HepG2 (cell line): ENCODE data around the gene FHIP2A. TPM values are rescaled to one million over a fixed set of nuclear protein-coding genes. Genes with fewer than 3 reads are reported as not detected.

Experiments
- ATAC-seq: fragments of 200-7000 bp; cut with Tn5 transposase; 3 replicates; pipeline ENCODE4 v1.9.1; 2020; ENCODE audit warnings: mild to moderate bottlenecking, moderate library complexity
- BruUV-seq: library from RNA; stranded (reverse); fragments of 400-500 nt; replicated peaks from 2 replicates; lab custom pipeline; 2021; lab: Mats Ljungman, UMichigan
- CTCF ChIA-PET: fragments of 300-600 bp; formaldehyde crosslinking; extraction: SDS; loops from one replicate; lab custom pipeline; 2021; ENCODE audit warnings: low total read pairs, inconsistent platforms, low intra/inter-chr PET ratio; lab: Yijun Ruan, JAX
- POLR2A ChIA-PET: fragments of 350-600 bp; sonication (Branson Sonifier 250); formaldehyde crosslinking; loops from one replicate; lab custom pipeline; 2020; ENCODE audit warnings: antibody characterized with exemption, inconsistent platforms; lab: Yijun Ruan, JAX
- DNase-seq: peaks from one replicate; pipeline ENCODE4 v3.0.0-alpha.2; 2015; ENCODE audit warnings: low spot score
- FAIRE-seq: peaks from 3 replicates; lab custom pipeline; 2011; peaks lifted over from hg19 to GRCh38; lab: Jason Lieb, UNC
- H2AFZ ChIP-seq: one replicate; pipeline ENCODE4 v1.6.1; 2011; ENCODE audit warnings: low read length, inconsistent platforms
- H3K27ac ChIP-seq: fragments of 300-600 bp; 3 replicates; pipeline ENCODE4 v1.8.0; 2011; ENCODE audit warnings: mixed run types, mild to moderate bottlenecking, mixed read lengths, low read length, inconsistent platforms; ENCODE audit not compliant: insufficient read depth; ENCODE audit errors: extremely low read length
- H3K27me3 ChIP-seq, 2 experiments: fragments of 200-600 bp in 1 of 2; 2 replicates in 1 of 2; 3 replicates in 1 of 2; pipeline versions ENCODE4 v1.6.0 to v1.8.0; 2011; ENCODE audit warnings: low read length in 2 of 2, mild to moderate bottlenecking in 2 of 2, moderate library complexity in 2 of 2, inconsistent platforms in 1 of 2; ENCODE audit not compliant: insufficient read depth in 2 of 2, control insufficient read depth in 1 of 2
- H3K36me3 ChIP-seq, 2 experiments: fragments of 200-600 bp in 1 of 2; replicated peaks in 1 of 2; 2 replicates in 1 of 2; 3 replicates in 1 of 2; pipeline versions ENCODE4 v1.5.1 to v1.8.0; 2011; ENCODE audit warnings: low read length in 2 of 2, inconsistent platforms in 1 of 2; ENCODE audit not compliant: insufficient read depth in 2 of 2, control insufficient read depth in 1 of 2
- H3K4me1 ChIP-seq: 2 replicates; pipeline ENCODE4 v1.5.1; 2012; ENCODE audit warnings: low read length, inconsistent platforms; ENCODE audit not compliant: insufficient read depth
- H3K4me2 ChIP-seq: 2 replicates; pipeline ENCODE4 v1.6.0; 2011; ENCODE audit warnings: low read depth, low read length, inconsistent platforms
- H3K4me3 ChIP-seq, 3 experiments: fragments of 200-600 bp in 1 of 3; sonication (generic), shearing (Covaris generic) in 1 of 3; replicated peaks in 1 of 3; 2 replicates each; pipeline ENCODE4 v1.5.1; 2011 to 2016; ENCODE audit warnings: low read length in 3 of 3, inconsistent platforms in 2 of 3, low read depth in 2 of 3, mild to moderate bottlenecking in 2 of 3, control low read depth in 1 of 3, mixed read lengths in 1 of 3; ENCODE audit not compliant: insufficient read depth in 1 of 3
- H3K79me2 ChIP-seq: one replicate; pipeline ENCODE4 v1.6.1; 2011; ENCODE audit warnings: low read length, inconsistent platforms; ENCODE audit not compliant: insufficient read depth
- H3K9ac ChIP-seq: 2 replicates; pipeline ENCODE4 v1.6.0; 2011; ENCODE audit warnings: mild to moderate bottlenecking, low read depth, low read length, inconsistent platforms; ENCODE audit not compliant: insufficient read depth
- H3K9me3 ChIP-seq: 2 replicates; pipeline ENCODE4 v1.5.1; 2012; ENCODE audit warnings: mild to moderate bottlenecking, low read length
- H4K20me1 ChIP-seq: 2 replicates; pipeline ENCODE4 v1.6.0; 2011; ENCODE audit warnings: inconsistent platforms, mild to moderate bottlenecking, low read length, moderate library complexity; ENCODE audit not compliant: insufficient read depth
- ATAD3A ChIP-seq: sonication (generic); formaldehyde crosslinking; IDR thresholded peaks from 2 replicates; pipeline ENCODE4 v1.4.0; 2020; ENCODE audit warnings: missing genetic modification reagents
- MXD4 ChIP-seq: IDR thresholded peaks from 2 replicates; pipeline ENCODE4 v1.6.1; 2016; ENCODE audit warnings: mild to moderate bottlenecking, missing biosample characterization, missing genetic modification reagents
- PHB2 ChIP-seq: fragments of 450-650 bp; IDR thresholded peaks from 2 replicates; pipeline ENCODE4 v1.6.1; 2018; ENCODE audit not compliant: partially characterized antibody
- RBM39 ChIP-seq: fragments of 200-400 bp; formaldehyde crosslinking; IDR thresholded peaks from one replicate; pipeline ENCODE4 v1.6.1; 2018; ENCODE audit warnings: antibody characterized with exemption, mild to moderate bottlenecking, low read depth, low read length; ENCODE audit not compliant: poor library complexity, severe bottlenecking
- SNAI1 ChIP-seq: sonication (generic); formaldehyde crosslinking; IDR thresholded peaks from 2 replicates; pipeline ENCODE4 v1.5.0; 2020; ENCODE audit warnings: mild to moderate bottlenecking, missing genetic modification reagents, borderline replicate concordance
- TCF7 ChIP-seq: sonication (generic); IDR thresholded peaks from 2 replicates; pipeline ENCODE4 v1.6.1; 2016; ENCODE audit warnings: antibody characterized with exemption, low read depth
- XBP1 ChIP-seq: sonication (generic); formaldehyde crosslinking; IDR thresholded peaks from 2 replicates; pipeline ENCODE4 v1.5.0; 2020; ENCODE audit warnings: missing genetic modification reagents
- ZFP36 ChIP-seq: fragments of 150-350 bp; IDR thresholded peaks from 2 replicates; pipeline ENCODE4 v1.6.1; 2018; ENCODE audit warnings: borderline replicate concordance, low read length, low read depth; ENCODE audit not compliant: partially characterized antibody
- WGBS: methylation state at CpG from one replicate; pipeline ENCODE4 v1.1.6; 2017; ENCODE audit warnings: low lambda C conversion rate; 5-methylcytosine and 5-hydroxymethylcytosine counted together
- in situ Hi-C: cut with HindIII; loops from 2 replicates; pipeline ENCODE4 v1.10.0; 2017; ENCODE audit warnings: low pct_unique_long_range_greater_than_20kb; ENCODE audit not compliant: extremely low pct_ligation_motif_present
- intact Hi-C: fragments of 100-400 bp; cut with micrococcal nuclease; formaldehyde crosslinking; loops from one replicate; pipeline ENCODE4 v1.10.0; 2022; ENCODE audit not compliant: unreplicated experiment
- polyA plus RNA-seq, 8 experiments: library from polyadenylated mRNA; depleted of rRNA in 3 of 8; stranded (reverse) in 7 of 8; unstranded in 1 of 8; fragments of >200 nt; fragmentation: Illumina TruSeq in 4 of 8; extraction: Trizol in 4 of 8; gene quantifications; 2 replicates each; pipeline versions ENCODE4 v1.2.1 to v1.2.3, GENCODE V29; 2011 to 2016; ENCODE audit warnings: low read depth in 4 of 8, missing spikeins in 1 of 8, mixed read lengths in 1 of 8; ENCODE audit not compliant: insufficient read depth in 1 of 8
- total RNA-seq, 5 experiments: library from RNA; depleted of rRNA; stranded (reverse); fragments of >200 nt; fragmentation: Illumina TruSeq; extraction: Trizol; gene quantifications; 2 replicates each; pipeline ENCODE4 v1.2.3, GENCODE V29; 2016; ENCODE audit warnings: low read depth in 1 of 5

Gene FHIP2A
- total and polyA plus RNA-seq, 2 of the 13 experiments (the other 11 are each of a cell fraction or from before 2014, with no cell fraction given) = 6.5 to 8.3 TPM

DNA sequence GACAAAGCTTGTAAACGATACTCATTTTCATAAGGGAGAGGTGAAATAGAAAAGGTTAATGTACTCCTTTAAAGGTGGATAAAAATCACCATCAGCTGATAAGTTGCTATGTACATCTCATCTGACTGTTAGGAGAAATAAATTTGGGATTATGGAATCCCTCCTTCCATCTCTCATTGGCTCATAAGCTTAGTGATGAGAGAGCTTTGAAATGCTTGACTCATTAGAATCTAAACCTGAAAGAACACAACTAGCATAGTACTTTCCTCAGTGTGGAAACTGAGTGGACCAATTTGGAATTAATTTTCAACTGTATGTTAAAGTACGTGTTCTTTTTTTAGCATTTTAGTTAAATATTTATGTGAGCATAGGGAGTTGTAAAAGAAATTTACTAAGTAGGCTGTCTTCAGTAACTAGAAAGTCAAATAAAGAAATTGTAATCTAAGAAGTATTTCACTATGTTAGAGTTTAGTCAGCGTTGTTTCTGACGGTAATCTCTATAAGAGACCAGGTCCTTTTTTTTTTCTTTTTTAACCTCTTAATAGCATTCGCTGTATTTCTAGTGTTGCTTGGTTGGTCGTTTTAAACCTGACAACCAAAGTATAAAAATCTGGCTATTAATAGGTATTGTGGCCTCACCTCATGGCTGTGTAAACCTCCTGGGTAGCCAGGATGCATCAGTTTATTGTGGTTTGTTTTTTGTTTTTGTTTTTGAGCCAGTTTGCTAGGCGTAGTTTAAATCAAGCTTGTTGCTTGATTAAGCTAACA lies 34.4 kb downstream of the FHIP2A start:
- FAIRE-seq = no peak
- 84% methylated on average over 7 of the region's 7 CpGs for WGBS
- intact Hi-C loops (no loop called here), in situ Hi-C loops (no loop called here)
- no peak overlapping the region for H3K4me2 ChIP-seq
- no peaks in the 10 kb centered on the region for H3K79me2 ChIP-seq
- no peaks in the 10 kb centered on the region for H4K20me1 ChIP-seq
- no peak for TF ChIP-seq MXD4
- no peak for TF ChIP-seq ZFP36
- no peak for TF ChIP-seq SNAI1 (CRISPR knock-in tag)
- no peak for TF ChIP-seq XBP1 (CRISPR knock-in tag)
- no peak for TF ChIP-seq RBM39
- TF ChIP-seq PHB2 = no peak
- no peak for TF ChIP-seq TCF7
- no peak for TF ChIP-seq ATAD3A (CRISPR knock-in tag)
- H3K4me1 ChIP-seq = peaks cover 13% of the 10 kb centered on the region; the same call in 1 of the 2 replicates
- peaks cover 1 to 43% of the 10 kb centered on the region in 2 experiments; a peak in 4 of 5 replicates for H3K36me3 ChIP-seq
- no peak overlapping the region for H3K27ac ChIP-seq
- CTCF ChIA-PET = no interaction called here
- H3K27me3 ChIP-seq = no peaks in the 10 kb centered on the region
- no peak overlapping the region for H3K4me3 ChIP-seq
- POLR2A ChIA-PET = no interaction called here
- H3K9ac ChIP-seq = no peak overlapping the region
- no peak for ATAC-seq
- DNase-seq = no peak
- H2AFZ ChIP-seq = no peak overlapping the region
- H3K9me3 ChIP-seq = no peaks in the 10 kb centered on the region
- BruUV-seq = no TSS peak
